ENCODE data around the gene COL6A2.

DNA sequence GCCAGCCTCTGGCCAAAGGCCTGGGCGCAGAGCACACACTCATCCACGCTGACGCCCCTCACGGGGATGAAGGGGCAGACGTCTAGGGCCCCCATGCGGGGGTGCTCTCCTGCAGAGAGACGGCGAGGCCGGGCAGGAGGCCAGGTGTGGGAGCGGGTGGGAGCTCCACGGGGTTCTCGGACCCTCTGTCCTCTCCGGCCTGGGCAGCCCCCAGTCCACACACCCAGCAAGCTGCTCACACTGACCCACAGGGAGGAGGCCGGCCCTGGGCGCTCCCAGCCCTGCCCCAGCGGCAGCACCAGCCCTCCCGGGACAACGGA lies 55.0 kb downstream of the COL6A2 start:
- TF ChIP-seq, protein P1, sequence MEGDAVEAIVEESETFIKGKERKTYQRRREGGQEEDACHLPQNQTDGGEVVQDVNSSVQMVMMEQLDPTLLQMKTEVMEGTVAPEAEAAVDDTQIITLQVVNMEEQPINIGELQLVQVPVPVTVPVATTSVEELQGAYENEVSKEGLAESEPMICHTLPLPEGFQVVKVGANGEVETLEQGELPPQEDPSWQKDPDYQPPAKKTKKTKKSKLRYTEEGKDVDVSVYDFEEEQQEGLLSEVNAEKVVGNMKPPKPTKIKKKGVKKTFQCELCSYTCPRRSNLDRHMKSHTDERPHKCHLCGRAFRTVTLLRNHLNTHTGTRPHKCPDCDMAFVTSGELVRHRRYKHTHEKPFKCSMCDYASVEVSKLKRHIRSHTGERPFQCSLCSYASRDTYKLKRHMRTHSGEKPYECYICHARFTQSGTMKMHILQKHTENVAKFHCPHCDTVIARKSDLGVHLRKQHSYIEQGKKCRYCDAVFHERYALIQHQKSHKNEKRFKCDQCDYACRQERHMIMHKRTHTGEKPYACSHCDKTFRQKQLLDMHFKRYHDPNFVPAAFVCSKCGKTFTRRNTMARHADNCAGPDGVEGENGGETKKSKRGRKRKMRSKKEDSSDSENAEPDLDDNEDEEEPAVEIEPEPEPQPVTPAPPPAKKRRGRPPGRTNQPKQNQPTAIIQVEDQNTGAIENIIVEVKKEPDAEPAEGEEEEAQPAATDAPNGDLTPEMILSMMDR (IDR thresholded peaks at IDR 0.05): no peak
- TF ChIP-seq POLR2AphosphoS5 (IDR thresholded peaks at IDR 0.05): no peak
- no peak for TF ChIP-seq POLR2A (IDR thresholded peaks at IDR 0.05)
